ENCODE data around the gene PAK1.

Gene PAK1

DNA sequence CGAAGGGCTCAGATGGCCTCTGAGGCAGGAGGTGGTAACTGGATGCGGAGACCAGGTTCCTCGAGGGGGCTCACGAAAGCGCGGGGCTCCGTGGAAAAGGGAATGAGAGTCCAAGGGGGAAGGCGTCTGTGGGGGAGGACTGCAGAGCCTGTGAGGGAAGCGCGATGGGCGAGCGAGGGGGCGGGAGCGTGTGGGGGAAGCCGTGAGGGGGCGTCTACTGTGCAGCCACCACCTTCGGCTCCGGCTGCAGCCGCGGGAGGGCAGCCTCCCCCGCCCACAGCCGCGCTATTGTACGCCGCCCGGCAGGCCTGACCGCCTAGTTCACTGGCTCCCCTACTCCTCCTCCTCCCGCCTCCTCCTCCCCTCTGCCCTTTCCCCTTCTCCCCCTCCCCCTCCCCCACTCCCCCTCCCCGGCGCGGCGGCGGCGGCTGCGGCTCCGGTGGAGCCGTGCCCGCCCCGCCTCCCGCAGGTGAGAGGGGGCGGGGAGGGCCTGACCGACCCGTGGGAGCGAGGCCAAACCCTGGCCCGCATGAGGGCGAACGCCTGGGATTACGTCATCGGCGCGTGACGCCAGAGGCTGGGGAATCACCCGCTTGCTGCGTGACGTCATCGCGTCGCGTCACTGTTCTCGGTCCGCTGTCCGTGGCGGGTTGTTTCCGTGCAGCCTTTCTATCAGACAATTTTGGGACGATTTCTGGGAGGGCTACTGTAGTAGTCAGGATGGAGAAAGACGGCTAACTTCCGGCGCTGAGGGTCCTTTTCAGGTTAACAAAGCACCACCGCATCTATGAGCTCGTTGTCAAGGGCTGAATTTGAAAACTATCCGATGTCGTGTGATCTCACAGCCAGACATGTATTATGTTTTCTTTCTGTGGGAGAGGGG lies at the start of gene PAK1:
Gene PAK1 (minus strand): TSS at position 294 of the 883 bp plus-strand sequence. CDS start 81,574 bp downstream, outside the sequence.
- H3K4me1 ChIP-seq (ENCODE audit: control insufficient read depth, insufficient read depth, low read length): peaks cover 39% of the 10 kb centered on the region
- peak within 1 kb of the TSS; percentile 92 for H3K4me3 ChIP-seq (ENCODE audit: low read depth, low read length)
- no peaks in the 10 kb centered on the region for H3K36me3 ChIP-seq (ENCODE audit: control insufficient read depth, insufficient read depth, low read length)
- H3K9me3 ChIP-seq (ENCODE audit: control insufficient read depth, insufficient read depth, low read depth, low read length): no peaks in the 10 kb centered on the region
- H3K27ac ChIP-seq (ENCODE audit: low read depth, low read length): peak within 1 kb of the TSS; percentile 86
- no peaks in the 10 kb centered on the region for H3K27me3 ChIP-seq (ENCODE audit: control insufficient read depth, insufficient read depth, low read length)
- peak within 1 kb of the TSS; percentile 92 for H3K9ac ChIP-seq (ENCODE audit: low read length)

DNA sequence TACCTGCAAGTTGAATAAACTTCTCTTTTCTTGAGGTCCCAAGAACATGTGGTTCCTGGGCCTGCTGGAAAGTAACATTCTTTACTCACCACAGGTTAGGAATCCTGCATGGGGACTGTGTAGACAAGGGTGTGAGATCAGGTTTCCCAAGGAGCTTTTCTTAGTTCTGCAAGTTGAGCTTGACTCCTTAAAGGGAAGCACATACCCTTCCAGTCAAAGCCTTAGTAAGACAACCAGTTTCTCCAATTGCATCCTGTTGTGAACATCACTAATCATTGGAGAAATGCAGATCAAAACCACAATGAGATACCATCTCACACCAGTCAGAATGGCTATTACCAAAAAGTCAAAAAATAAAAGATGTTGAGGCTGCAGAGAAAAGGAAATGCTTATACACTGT lies 48.3 kb upstream of the PAK1 start:
- Histone ChIP-seq H3K4me3 (ENCODE audit: low read depth, low read length) (no peak overlapping the region), H3K36me3 (ENCODE audit: control insufficient read depth, insufficient read depth, low read length) (no peaks in the 10 kb centered on the region), H3K9ac (ENCODE audit: low read length) (no peak overlapping the region), H3K27ac (ENCODE audit: low read depth, low read length) (no peak overlapping the region), H3K27me3 (ENCODE audit: control insufficient read depth, insufficient read depth, low read length) (no peaks in the 10 kb centered on the region), H3K4me1 (ENCODE audit: control insufficient read depth, insufficient read depth, low read length) (peaks cover 22% of the 10 kb centered on the region; the same call in 1 of the 2 replicates), H3K9me3 (ENCODE audit: control insufficient read depth, insufficient read depth, low read depth, low read length) (peaks cover 13% of the 10 kb centered on the region)

DNA sequence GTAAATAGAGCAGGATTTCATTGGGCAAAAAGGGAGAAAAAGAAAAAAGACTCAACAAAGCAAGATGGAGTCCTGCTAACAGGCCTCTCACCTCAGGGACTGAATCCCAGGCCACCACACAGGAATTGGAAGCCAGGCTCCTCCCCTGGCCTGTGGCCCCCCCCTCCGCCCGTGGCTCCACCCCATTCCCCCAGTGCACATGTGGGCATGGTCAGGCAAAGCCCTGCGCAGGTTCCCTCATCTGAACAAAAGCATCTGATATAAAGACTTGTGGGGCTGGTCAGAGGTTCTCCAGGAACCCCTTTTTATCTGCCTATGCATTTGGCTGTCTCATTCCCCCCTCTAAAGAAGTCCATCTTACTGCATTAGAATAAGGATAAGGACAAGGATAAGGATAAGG lies 46.0 kb upstream of the PAK1 start:
- Histone ChIP-seq H3K36me3 (ENCODE audit: control insufficient read depth, insufficient read depth, low read length) (no peaks in the 10 kb centered on the region), H3K27me3 (ENCODE audit: control insufficient read depth, insufficient read depth, low read length) (no peaks in the 10 kb centered on the region), H3K4me1 (ENCODE audit: control insufficient read depth, insufficient read depth, low read length) (peaks cover 18% of the 10 kb centered on the region)

DNA sequence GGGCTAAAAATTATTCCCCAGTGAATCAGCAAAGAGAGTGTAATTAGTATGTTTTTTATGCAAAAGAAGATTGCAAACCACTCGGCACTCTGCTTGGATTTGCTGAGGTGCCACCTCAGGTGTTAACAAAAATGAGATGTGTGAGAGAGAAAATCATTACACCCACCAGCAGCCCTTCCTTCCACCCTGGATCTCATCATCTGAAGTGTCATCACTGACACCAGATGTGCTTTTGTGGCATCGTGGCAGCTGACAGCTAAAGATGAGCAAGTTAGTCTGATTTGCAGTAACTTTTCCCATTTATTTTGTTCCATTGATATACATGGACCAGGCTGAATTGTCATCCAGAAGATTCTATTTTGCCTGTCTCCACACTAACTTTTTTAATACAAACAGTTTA lies 44.6 kb upstream of the PAK1 start:
- Histone ChIP-seq H3K36me3 (ENCODE audit: control insufficient read depth, insufficient read depth, low read length) (no peaks in the 10 kb centered on the region), H3K9ac (ENCODE audit: low read length) (no peak overlapping the region), H3K27me3 (ENCODE audit: control insufficient read depth, insufficient read depth, low read length) (no peaks in the 10 kb centered on the region), H3K4me3 (ENCODE audit: low read depth, low read length) (no peak overlapping the region), H3K4me1 (ENCODE audit: control insufficient read depth, insufficient read depth, low read length) (peaks cover 13% of the 10 kb centered on the region), H3K27ac (ENCODE audit: low read depth, low read length) (no peak overlapping the region), H3K9me3 (ENCODE audit: control insufficient read depth, insufficient read depth, low read depth, low read length) (peaks cover 16% of the 10 kb centered on the region)

More for the DNA sequence above, 46.0 kb upstream of the PAK1 start:
- H3K9ac ChIP-seq (ENCODE audit: low read length): no peak overlapping the region
- no peak overlapping the region for H3K27ac ChIP-seq (ENCODE audit: low read depth, low read length)
- no peak overlapping the region for H3K4me3 ChIP-seq (ENCODE audit: low read depth, low read length)
- H3K9me3 ChIP-seq (ENCODE audit: control insufficient read depth, insufficient read depth, low read depth, low read length): peaks cover 16% of the 10 kb centered on the region

DNA sequence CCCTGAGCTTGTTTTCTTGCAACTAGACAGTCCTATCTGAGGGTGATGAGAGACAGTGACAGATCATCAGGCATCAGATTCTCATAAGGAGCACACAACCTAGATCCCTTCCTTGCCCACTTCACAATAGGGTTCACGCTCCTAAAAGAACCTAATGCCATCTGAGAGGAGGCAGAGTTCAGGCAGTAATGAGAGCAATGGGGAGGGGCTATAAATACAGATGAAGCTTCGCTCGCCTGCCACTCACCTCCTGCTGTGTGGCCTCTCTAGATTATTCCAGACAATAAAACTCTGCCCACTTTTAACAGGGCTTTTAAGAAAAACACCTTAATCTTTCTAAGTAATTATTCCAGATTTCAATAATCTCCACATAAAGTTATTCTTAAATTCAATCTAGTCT lies 43.9 kb upstream of the PAK1 start:
- Histone ChIP-seq H3K4me3 (ENCODE audit: low read depth, low read length) (no peak overlapping the region), H3K4me1 (ENCODE audit: control insufficient read depth, insufficient read depth, low read length) (peaks cover 13% of the 10 kb centered on the region), H3K27ac (ENCODE audit: low read depth, low read length) (no peak overlapping the region), H3K36me3 (ENCODE audit: control insufficient read depth, insufficient read depth, low read length) (no peaks in the 10 kb centered on the region), H3K9me3 (ENCODE audit: control insufficient read depth, insufficient read depth, low read depth, low read length) (peaks cover 16% of the 10 kb centered on the region), H3K27me3 (ENCODE audit: control insufficient read depth, insufficient read depth, low read length) (no peaks in the 10 kb centered on the region), H3K9ac (ENCODE audit: low read length) (no peak overlapping the region)

DNA sequence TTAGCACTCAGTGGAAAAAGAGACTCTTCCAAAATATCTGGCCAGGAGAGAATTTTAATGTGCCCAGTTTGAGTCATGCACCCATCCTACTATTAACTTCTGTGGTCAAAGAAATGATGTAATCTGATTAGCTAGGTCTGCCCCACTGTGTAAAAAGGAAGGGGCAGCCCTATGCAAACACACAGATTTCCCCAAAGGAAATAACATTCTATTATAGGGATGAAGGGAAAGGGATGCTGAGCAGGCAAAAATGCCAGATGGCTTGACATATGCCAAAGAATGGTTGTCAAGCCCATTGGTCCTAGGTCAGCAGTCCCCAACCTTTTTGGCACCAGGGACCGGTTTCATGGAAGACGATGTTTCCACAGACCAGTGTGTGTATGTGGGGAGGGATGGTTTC lies 43.3 kb upstream of the PAK1 start:
- H3K9ac ChIP-seq (ENCODE audit: low read length): no peak overlapping the region
- H3K27me3 ChIP-seq (ENCODE audit: control insufficient read depth, insufficient read depth, low read length): no peaks in the 10 kb centered on the region
- no peak overlapping the region for H3K27ac ChIP-seq (ENCODE audit: low read depth, low read length)
- H3K9me3 ChIP-seq (ENCODE audit: control insufficient read depth, insufficient read depth, low read depth, low read length): peaks cover 16% of the 10 kb centered on the region
- H3K4me3 ChIP-seq (ENCODE audit: low read depth, low read length): no peak overlapping the region
- no peaks in the 10 kb centered on the region for H3K36me3 ChIP-seq (ENCODE audit: control insufficient read depth, insufficient read depth, low read length)
- H3K4me1 ChIP-seq (ENCODE audit: control insufficient read depth, insufficient read depth, low read length): peaks cover 13% of the 10 kb centered on the region

DNA sequence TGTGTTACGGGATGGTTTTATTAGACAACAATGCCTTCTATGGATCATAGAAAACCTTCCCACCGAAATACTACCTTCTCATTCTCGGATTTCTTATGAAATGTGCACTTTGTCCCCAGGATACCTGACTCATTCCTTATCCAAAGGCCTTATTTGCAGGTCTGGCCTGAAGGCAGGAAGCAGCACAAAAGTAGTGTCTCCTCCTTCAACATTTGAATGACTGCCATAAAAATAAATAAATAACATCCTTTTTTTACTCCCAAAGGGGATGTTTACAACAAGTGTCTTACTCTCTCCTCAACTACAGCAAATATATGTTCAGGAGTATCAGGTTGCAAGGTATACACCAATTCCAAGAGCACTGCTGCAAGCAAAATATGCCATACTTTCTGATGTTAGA lies 41.6 kb upstream of the PAK1 start:
- Histone ChIP-seq H3K36me3 (ENCODE audit: control insufficient read depth, insufficient read depth, low read length) (no peaks in the 10 kb centered on the region), H3K9ac (ENCODE audit: low read length) (no peak overlapping the region), H3K27me3 (ENCODE audit: control insufficient read depth, insufficient read depth, low read length) (no peaks in the 10 kb centered on the region), H3K27ac (ENCODE audit: low read depth, low read length) (no peak overlapping the region), H3K9me3 (ENCODE audit: control insufficient read depth, insufficient read depth, low read depth, low read length) (peaks cover 16% of the 10 kb centered on the region), H3K4me1 (ENCODE audit: control insufficient read depth, insufficient read depth, low read length) (peaks cover 17% of the 10 kb centered on the region), H3K4me3 (ENCODE audit: low read depth, low read length) (no peak overlapping the region)

DNA sequence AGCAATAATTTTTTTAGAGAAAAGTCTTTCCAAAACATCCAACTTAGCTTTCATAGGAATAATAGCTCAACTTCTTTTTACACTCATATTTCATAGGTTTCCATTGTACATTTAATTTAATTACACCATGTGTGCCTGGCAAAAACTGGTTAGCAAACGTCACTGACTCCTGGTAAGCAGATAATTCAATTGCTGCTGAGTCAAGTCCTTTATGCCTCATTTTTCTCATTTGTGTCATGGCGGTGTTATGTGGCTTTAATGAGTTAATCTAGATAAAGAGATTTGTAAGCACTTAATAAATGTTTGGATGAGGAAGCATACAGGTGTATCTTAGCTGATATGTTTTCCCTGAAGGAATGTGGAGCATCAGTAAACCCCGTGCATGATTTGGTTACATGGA lies 41.2 kb upstream of the PAK1 start:
- no peak overlapping the region for H3K4me3 ChIP-seq (ENCODE audit: low read depth, low read length)
- H3K27ac ChIP-seq (ENCODE audit: low read depth, low read length): no peak overlapping the region
- no peaks in the 10 kb centered on the region for H3K36me3 ChIP-seq (ENCODE audit: control insufficient read depth, insufficient read depth, low read length)
- peaks cover 17% of the 10 kb centered on the region for H3K4me1 ChIP-seq (ENCODE audit: control insufficient read depth, insufficient read depth, low read length)
- no peak overlapping the region for H3K9ac ChIP-seq (ENCODE audit: low read length)
- H3K27me3 ChIP-seq (ENCODE audit: control insufficient read depth, insufficient read depth, low read length): no peaks in the 10 kb centered on the region
- peaks cover 16% of the 10 kb centered on the region for H3K9me3 ChIP-seq (ENCODE audit: control insufficient read depth, insufficient read depth, low read depth, low read length)

DNA sequence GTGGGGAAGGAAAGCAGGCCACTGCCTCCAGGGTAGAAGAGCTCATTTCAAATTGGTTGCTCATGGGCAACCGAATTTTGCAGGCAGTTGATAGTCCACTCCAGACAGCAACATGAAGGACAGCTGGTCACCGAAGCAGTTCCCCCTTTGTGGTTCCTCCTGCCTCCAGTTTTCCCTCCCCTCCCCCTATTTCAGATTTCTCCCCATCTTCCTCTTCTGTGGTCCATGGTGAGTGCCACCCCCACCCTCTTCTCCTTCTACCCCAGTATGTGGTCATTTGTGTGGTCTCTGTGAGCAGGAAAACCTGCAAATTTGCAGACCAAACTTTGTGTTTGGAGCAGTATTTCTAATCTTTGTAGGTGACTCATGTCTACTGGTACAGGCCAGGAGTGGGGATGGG lies 38.2 kb upstream of the PAK1 start:
- peaks cover 5% of the 10 kb centered on the region; the same call in 1 of the 2 replicates for H3K9me3 ChIP-seq (ENCODE audit: control insufficient read depth, insufficient read depth, low read depth, low read length)
- H3K4me1 ChIP-seq (ENCODE audit: control insufficient read depth, insufficient read depth, low read length): peaks cover 14% of the 10 kb centered on the region
- H3K27me3 ChIP-seq (ENCODE audit: control insufficient read depth, insufficient read depth, low read length): no peaks in the 10 kb centered on the region

DNA sequence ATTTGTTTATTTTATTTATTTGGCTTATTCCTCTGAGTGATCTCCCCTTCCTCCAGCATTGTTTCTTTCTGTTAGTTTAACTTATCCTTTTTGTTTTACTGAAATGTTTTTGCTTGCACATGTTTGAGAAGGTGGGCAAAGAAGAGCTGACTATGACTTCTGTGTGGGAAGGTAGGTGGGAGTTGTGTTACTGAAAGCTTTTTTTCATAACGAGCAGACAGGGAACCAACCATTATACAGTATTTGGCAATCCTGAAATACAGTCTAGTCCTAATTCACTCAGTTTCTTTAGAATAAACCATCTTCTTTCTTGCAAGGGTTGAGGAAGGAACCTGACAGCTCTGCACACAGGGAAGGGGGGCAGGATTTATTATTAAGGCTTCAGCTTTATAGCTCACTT lies 37.0 kb upstream of the PAK1 start:
- H3K27ac ChIP-seq (ENCODE audit: low read depth, low read length): no peak overlapping the region
- H3K36me3 ChIP-seq (ENCODE audit: control insufficient read depth, insufficient read depth, low read length): no peaks in the 10 kb centered on the region
- no peaks in the 10 kb centered on the region for H3K27me3 ChIP-seq (ENCODE audit: control insufficient read depth, insufficient read depth, low read length)
- no peak overlapping the region for H3K4me3 ChIP-seq (ENCODE audit: low read depth, low read length)
- peaks cover 14% of the 10 kb centered on the region for H3K4me1 ChIP-seq (ENCODE audit: control insufficient read depth, insufficient read depth, low read length)
- no peak overlapping the region for H3K9ac ChIP-seq (ENCODE audit: low read length)
- H3K9me3 ChIP-seq (ENCODE audit: control insufficient read depth, insufficient read depth, low read depth, low read length): peaks cover 4% of the 10 kb centered on the region; the same call in 1 of the 2 replicates

More for the DNA sequence above, 38.2 kb upstream of the PAK1 start:
- Histone ChIP-seq H3K9ac (ENCODE audit: low read length) (no peak overlapping the region), H3K4me3 (ENCODE audit: low read depth, low read length) (no peak overlapping the region), H3K36me3 (ENCODE audit: control insufficient read depth, insufficient read depth, low read length) (no peaks in the 10 kb centered on the region), H3K27ac (ENCODE audit: low read depth, low read length) (no peak overlapping the region)

DNA sequence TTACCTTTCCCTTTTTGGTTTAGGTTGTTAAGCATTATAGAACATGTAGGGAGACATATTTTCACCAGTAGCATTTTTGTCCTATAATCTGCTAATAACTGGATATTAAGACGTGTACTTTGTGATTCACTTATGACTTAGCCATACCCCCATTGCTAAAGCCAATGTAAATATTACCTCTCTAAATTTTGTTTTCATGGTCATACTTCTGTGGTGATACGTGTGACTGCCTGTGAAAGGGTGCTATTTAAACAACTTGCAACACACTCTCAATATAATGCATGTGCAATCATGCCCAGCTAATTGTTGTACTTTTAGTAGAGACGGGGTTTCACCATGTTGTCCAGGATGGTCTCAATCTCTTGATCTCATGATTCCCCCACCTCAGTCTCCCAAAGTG lies 36.2 kb upstream of the PAK1 start:
- no peaks in the 10 kb centered on the region for H3K27me3 ChIP-seq (ENCODE audit: control insufficient read depth, insufficient read depth, low read length)
- no peak overlapping the region for H3K27ac ChIP-seq (ENCODE audit: low read depth, low read length)
- H3K4me3 ChIP-seq (ENCODE audit: low read depth, low read length): no peak overlapping the region
- peaks cover 4% of the 10 kb centered on the region; the same call in 1 of the 2 replicates for H3K9me3 ChIP-seq (ENCODE audit: control insufficient read depth, insufficient read depth, low read depth, low read length)
- H3K4me1 ChIP-seq (ENCODE audit: control insufficient read depth, insufficient read depth, low read length): peaks cover 11% of the 10 kb centered on the region
- H3K36me3 ChIP-seq (ENCODE audit: control insufficient read depth, insufficient read depth, low read length): no peaks in the 10 kb centered on the region
- no peak overlapping the region for H3K9ac ChIP-seq (ENCODE audit: low read length)

Data from HUES6 (cell line).